Gastrocnemius medialis (tissue), 4 donors: Measurements from ENCODE around the gene LRRC3B. TPM values are rescaled to one million over a fixed set of nuclear protein-coding genes. Genes with fewer than 3 reads are reported as not detected.

Source experiments
- ATAC-seq, 2 donors: fragments of 150-250 bp; one replicate each; pipeline ENCODE4 v1.9.1; 2016
- DNase-seq, 2 donors: peaks; one replicate each; pipeline ENCODE4 v3.0.0-alpha.2; 2019
- H3K27ac ChIP-seq, 4 donors: fragments of 200-600 bp; sonication (generic); 1 replicate in 1 of 4; 2 replicates in 3 of 4; pipeline ENCODE4 v1.5.1; 2016 to 2018; ENCODE audit warnings: mild to moderate bottlenecking in 2 of 4, moderate library complexity in 1 of 4
- H3K27me3 ChIP-seq, 3 donors: fragments of 200-600 bp; sonication (generic) in 2 of 3; 1 replicate in 1 of 3; 2 replicates in 2 of 3; pipeline versions ENCODE4 v1.5.1 to v1.6.0; 2016 to 2019; ENCODE audit warnings: mild to moderate bottlenecking in 1 of 3, moderate library complexity in 1 of 3
- H3K36me3 ChIP-seq, 2 donors: fragments of 200-600 bp; sonication (generic) in 1 of 2; one replicate each; pipeline ENCODE4 v1.5.1; 2017 to 2018
- H3K4me1 ChIP-seq, 2 donors: fragments of 200-600 bp; sonication (generic) in 1 of 2; one replicate each; pipeline ENCODE4 v1.5.1; 2016 to 2017; ENCODE audit warnings: mild to moderate bottlenecking in 2 of 2
- H3K4me3 ChIP-seq, 4 donors: fragments of 200-600 bp; sonication (generic) in 3 of 4; 1 replicate in 1 of 4; 2 replicates in 3 of 4; pipeline ENCODE4 v1.5.1; 2016 to 2019; ENCODE audit warnings: mild to moderate bottlenecking in 2 of 4
- H3K9me3 ChIP-seq, 3 donors: fragments of 200-600 bp; sonication (generic) in 2 of 3; 1 replicate in 1 of 3; 2 replicates in 2 of 3; pipeline ENCODE4 v1.5.1; 2016 to 2019
- CTCF ChIP-seq, 5 experiments: fragments of 450-650 bp in 3 of 5; fragments of 200-600 bp in 2 of 5; sonication (generic) in 2 of 5; IDR thresholded peaks in 4 of 5; conservative IDR thresholded peaks in 1 of 5; 1 replicate in 4 of 5; 2 replicates in 1 of 5; pipeline ENCODE4 v1.5.1; 2016 to 2019; ENCODE audit warnings: antibody characterized with exemption in 5 of 5, mild to moderate bottlenecking in 3 of 5, moderate library complexity in 3 of 5
- POLR2A ChIP-seq, 2 donors: fragments of 450-650 bp; IDR thresholded peaks; one replicate each; pipeline ENCODE4 v1.6.1; 2017; ENCODE audit warnings: antibody characterized with exemption in 2 of 2, mild to moderate bottlenecking in 2 of 2, moderate library complexity in 2 of 2
- in situ Hi-C, 4 donors: fragments of 200-750 bp; cut with MboI; loops; one replicate each; pipeline versions ENCODE4 v1.15.0 to v1.8.0; 2017; ENCODE audit warnings: low sequenced_read_pairs in 4 of 4
- intact Hi-C: fragments of 100-400 bp; cut with DNase I; formaldehyde crosslinking; loops from one replicate; pipeline ENCODE4 v1.15.1; 2023; ENCODE audit warnings: low total_unique reads
- total RNA-seq, 4 donors: library from RNA; depleted of rRNA; stranded (reverse); fragments of >200 nt; gene quantifications; one replicate each; pipeline versions ENCODE4 v1.1.0 to v1.2.3, GENCODE V29; 2016

The LRRC3B gene
- total RNA-seq, 4 donors from 2014 or later, result 0.07 to 4.4 (median 1.3) TPM

GRCh38 chr3:26639339-26639738 lies 16.8 kb downstream of the LRRC3B start:
- in situ Hi-C loops, result no loop called here
- Histone ChIP-seq H3K27me3 (no peaks in the 10 kb centered on the region), H3K4me1 (no peaks in the 10 kb centered on the region), H3K36me3 (no peaks in the 10 kb centered on the region), H3K9me3 (no peaks in the 10 kb centered on the region), H3K27ac (no peak overlapping the region), H3K4me3 (no peak overlapping the region)
- ATAC-seq (no peak), DNase-seq (no peak)
- TF ChIP-seq CTCF (IDR thresholded peaks at IDR 0.05 in 4 of 5, conservative IDR thresholded peaks at IDR 0.05 in 1 of 5) (no peak), POLR2A (IDR thresholded peaks at IDR 0.05) (no peak)
- intact Hi-C loops, result no loop called here

GRCh38 chr3:26647078-26647477 lies 24.5 kb downstream of the LRRC3B start:
- no peak overlapping the region for H3K4me3 ChIP-seq
- H3K4me1 ChIP-seq, result peaks cover 6 to 8% of the 10 kb centered on the region in 2 donors
- intact Hi-C loops, result no loop called here
- H3K27ac ChIP-seq, result no peak overlapping the region
- TF ChIP-seq CTCF (IDR thresholded peaks at IDR 0.05 in 4 of 5, conservative IDR thresholded peaks at IDR 0.05 in 1 of 5) (no peak), POLR2A (IDR thresholded peaks at IDR 0.05) (no peak)
- in situ Hi-C loops, result no loop called here
- H3K9me3 ChIP-seq, result no peaks in the 10 kb centered on the region
- H3K36me3 ChIP-seq, result no peaks in the 10 kb centered on the region
- no peaks in the 10 kb centered on the region for H3K27me3 ChIP-seq
- ATAC-seq (no peak), DNase-seq (no peak)

- Histone ChIP-seq H3K27ac (no peak overlapping the region), H3K36me3 (no peaks in the 10 kb centered on the region), H3K27me3 (no peaks in the 10 kb centered on the region), H3K9me3 (no peaks in the 10 kb centered on the region), H3K4me1 (peaks cover 16 to 22% of the 10 kb centered on the region in 2 donors), H3K4me3 (no peak overlapping the region)
- ATAC-seq, result no peak
- TF ChIP-seq CTCF (IDR thresholded peaks at IDR 0.05 in 4 of 5, conservative IDR thresholded peaks at IDR 0.05 in 1 of 5) (no peak), POLR2A (IDR thresholded peaks at IDR 0.05) (no peak)
- in situ Hi-C loops, result no loop called here
- no peak for DNase-seq
- intact Hi-C loops, result no loop called here
Observed at GRCh38 chr3:26648461-26648860, 25.9 kb downstream of the LRRC3B start.

GRCh38 chr3:26652164-26652563 lies 29.6 kb downstream of the LRRC3B start:
- intact Hi-C loops, result no loop called here
- peak overlapping the region; percentile 12 to 48 (median 21) for H3K27ac ChIP-seq
- DNase-seq, result peak; percentile 66 to 77

More at GRCh38 chr3:26652164-26652563, 29.6 kb downstream of the LRRC3B start:
- TF ChIP-seq POLR2A (IDR thresholded peaks at IDR 0.05) (no peak), CTCF (IDR thresholded peaks at IDR 0.05 in 4 of 5, conservative IDR thresholded peaks at IDR 0.05 in 1 of 5) (no peak)
- Histone ChIP-seq H3K9me3 (no peaks in the 10 kb centered on the region), H3K4me3 (no peak overlapping the region), H3K27me3 (no peaks in the 10 kb centered on the region), H3K36me3 (no peaks in the 10 kb centered on the region), H3K4me1 (peaks cover 20 to 35% of the 10 kb centered on the region in 2 donors)
- in situ Hi-C loops, result no loop called here
- ATAC-seq, result peak; percentile 97 to 98
